ENCODE measurements around the gene PARPBP. TPM values are rescaled to one million over a fixed set of nuclear protein-coding genes. Genes with fewer than 3 reads are reported as not detected.

Gene PARPBP
- polyA plus RNA-seq, 3 donors from 2014 or later = 2.3 to 10.1 (median 2.5) TPM

GRCh38 chr12:102171951-102172350, 52.0 kb downstream of the PARPBP start:
- DNase-seq = no peak
- Mint-ChIP-seq H3K36me3 (peaks cover 0 to 4% (median 0%) of the 10 kb centered on the region in 3 donors), H3K4me1 (no peaks in the 10 kb centered on the region), H3K27me3 (ENCODE audit: low read depth in 3 of 3) (no peaks in the 10 kb centered on the region), H3K9me3 (peaks cover 0 to 2% (median 0%) of the 10 kb centered on the region in 6 donors), H3K4me3 (no peak overlapping the region), H3K27ac (no peak overlapping the region)

- Mint-ChIP-seq H3K27ac (no peak overlapping the region), H3K4me1 (no peaks in the 10 kb centered on the region), H3K4me3 (no peak overlapping the region), H3K27me3 (ENCODE audit: low read depth in 3 of 3) (no peaks in the 10 kb centered on the region), H3K9me3 (peaks cover 0 to 2% (median 0%) of the 10 kb centered on the region in 6 donors), H3K36me3 (peaks cover 0 to 4% (median 0%) of the 10 kb centered on the region in 3 donors)
- DNase-seq = no peak
Measured at GRCh38 chr12:102172436-102172835, 52.5 kb downstream of the PARPBP start.

GRCh38 chr12:102174117-102174516, 54.1 kb downstream of the PARPBP start:
- no peaks in the 10 kb centered on the region for H3K4me1 Mint-ChIP-seq
- DNase-seq = no peak
- H3K9me3 Mint-ChIP-seq = peaks cover 0 to 2% (median 0%) of the 10 kb centered on the region in 6 donors
- peaks cover 0 to 4% (median 0%) of the 10 kb centered on the region in 3 donors for H3K36me3 Mint-ChIP-seq
- H3K27ac Mint-ChIP-seq = no peak overlapping the region
- H3K4me3 Mint-ChIP-seq = no peak overlapping the region
- H3K27me3 Mint-ChIP-seq (ENCODE audit: low read depth in 3 of 3) = no peaks in the 10 kb centered on the region

GRCh38 chr12:102174761-102175160, 54.8 kb downstream of the PARPBP start:
- Mint-ChIP-seq H3K9me3 (no peaks in the 10 kb centered on the region), H3K4me1 (no peaks in the 10 kb centered on the region), H3K27ac (no peak overlapping the region), H3K27me3 (ENCODE audit: low read depth in 3 of 3) (no peaks in the 10 kb centered on the region), H3K36me3 (peaks cover 0 to 4% (median 1%) of the 10 kb centered on the region in 3 donors), H3K4me3 (no peak overlapping the region)
- no peak for DNase-seq

GRCh38 chr12:102182635-102183034, 62.7 kb downstream of the PARPBP start:
- Mint-ChIP-seq H3K9me3 (no peaks in the 10 kb centered on the region), H3K27ac (no peak overlapping the region), H3K4me1 (no peaks in the 10 kb centered on the region), H3K4me3 (no peak overlapping the region), H3K36me3 (peaks cover 0 to 31% (median 5%) of the 10 kb centered on the region in 3 donors), H3K27me3 (ENCODE audit: low read depth in 3 of 3) (no peaks in the 10 kb centered on the region)
- DNase-seq = no peak

- Mint-ChIP-seq H3K27me3 (ENCODE audit: low read depth in 3 of 3) (no peaks in the 10 kb centered on the region), H3K4me1 (no peaks in the 10 kb centered on the region), H3K4me3 (no peak overlapping the region), H3K36me3 (peaks cover 0 to 19% (median 0%) of the 10 kb centered on the region in 3 donors), H3K27ac (no peak overlapping the region), H3K9me3 (no peaks in the 10 kb centered on the region)
- DNase-seq = no peak
Measured at GRCh38 chr12:102195826-102196225, 75.8 kb downstream of the PARPBP start.

GRCh38 chr12:102197789-102198188, 77.8 kb downstream of the PARPBP start, which contains the start of gene PMCH:
PMCH (minus strand) TSS chr12:102197833; CDS start chr12:102197770, 63 bp downstream.
- Mint-ChIP-seq H3K36me3 (peaks cover 0 to 25% (median 0%) of the 10 kb centered on the region in 3 donors), H3K9me3 (no peaks in the 10 kb centered on the region), H3K4me1 (no peaks in the 10 kb centered on the region), H3K27me3 (ENCODE audit: low read depth in 3 of 3) (no peaks in the 10 kb centered on the region), H3K4me3 (no peak within 1 kb of the TSS), H3K27ac (no peak within 1 kb of the TSS)
- no peak for DNase-seq

GRCh38 chr12:102201436-102202061, 81.6 kb downstream of the PARPBP start:
- Mint-ChIP-seq H3K9me3 (no peaks in the 10 kb centered on the region), H3K27me3 (ENCODE audit: low read depth in 3 of 3) (no peaks in the 10 kb centered on the region), H3K36me3 (peaks cover 11 to 38% (median 19%) of the 10 kb centered on the region in 3 donors), H3K27ac (no peak overlapping the region), H3K4me1 (no peaks in the 10 kb centered on the region), H3K4me3 (no peak overlapping the region)
- no peak for DNase-seq

- no peak overlapping the region for H3K27ac Mint-ChIP-seq
- H3K4me1 Mint-ChIP-seq = no peaks in the 10 kb centered on the region
- peaks cover 16 to 40% (median 23%) of the 10 kb centered on the region in 3 donors for H3K36me3 Mint-ChIP-seq
- H3K9me3 Mint-ChIP-seq = peaks cover 0 to 5% (median under 1%) of the 10 kb centered on the region in 6 donors
- H3K4me3 Mint-ChIP-seq = no peak overlapping the region
- no peak for DNase-seq
- H3K27me3 Mint-ChIP-seq (ENCODE audit: low read depth in 3 of 3) = no peaks in the 10 kb centered on the region
Measured at GRCh38 chr12:102202556-102202955, 82.6 kb downstream of the PARPBP start.

GRCh38 chr12:102204025-102204424, 84.0 kb downstream of the PARPBP start:
- H3K9me3 Mint-ChIP-seq = peaks cover 2 to 16% (median 7%) of the 10 kb centered on the region in 6 donors
- no peaks in the 10 kb centered on the region for H3K27me3 Mint-ChIP-seq (ENCODE audit: low read depth in 3 of 3)
- DNase-seq = no peak
- no peak overlapping the region for H3K27ac Mint-ChIP-seq
- peaks cover 26 to 47% (median 34%) of the 10 kb centered on the region in 3 donors for H3K36me3 Mint-ChIP-seq
- H3K4me1 Mint-ChIP-seq = no peaks in the 10 kb centered on the region
- H3K4me3 Mint-ChIP-seq = no peak overlapping the region

GRCh38 chr12:102215992-102216691, 96.2 kb downstream of the PARPBP start:
- H3K27ac Mint-ChIP-seq = no peak overlapping the region
- no peak for DNase-seq
- no peaks in the 10 kb centered on the region for H3K4me1 Mint-ChIP-seq
- H3K36me3 Mint-ChIP-seq = no peaks in the 10 kb centered on the region
- no peak overlapping the region for H3K4me3 Mint-ChIP-seq
- peaks cover 0 to 2% (median 0%) of the 10 kb centered on the region in 3 donors for H3K27me3 Mint-ChIP-seq (ENCODE audit: low read depth in 3 of 3)
- peaks cover 0 to 10% (median under 1%) of the 10 kb centered on the region in 6 donors for H3K9me3 Mint-ChIP-seq

- Mint-ChIP-seq H3K9me3 (no peaks in the 10 kb centered on the region), H3K4me1 (no peaks in the 10 kb centered on the region), H3K27me3 (ENCODE audit: low read depth in 3 of 3) (peaks cover 0 to 2% (median 0%) of the 10 kb centered on the region in 3 donors), H3K27ac (no peak overlapping the region), H3K4me3 (no peak overlapping the region), H3K36me3 (no peaks in the 10 kb centered on the region)
- DNase-seq = no peak
Measured at GRCh38 chr12:102220736-102221135, 100.8 kb downstream of the PARPBP start.

GRCh38 chr12:102227954-102228353, 108.0 kb downstream of the PARPBP start:
- Mint-ChIP-seq H3K4me1 (no peaks in the 10 kb centered on the region), H3K27me3 (ENCODE audit: low read depth in 3 of 3) (peaks cover 0 to 6% (median 0%) of the 10 kb centered on the region in 3 donors), H3K27ac (no peak overlapping the region), H3K9me3 (peaks cover 0 to 4% (median 0%) of the 10 kb centered on the region in 6 donors), H3K36me3 (no peaks in the 10 kb centered on the region), H3K4me3 (no peak overlapping the region)
- DNase-seq = no peak

- no peak for DNase-seq
- no peaks in the 10 kb centered on the region for H3K4me1 Mint-ChIP-seq
- peaks cover 0 to 7% (median 0%) of the 10 kb centered on the region in 6 donors for H3K9me3 Mint-ChIP-seq
- no peak overlapping the region for H3K4me3 Mint-ChIP-seq
- H3K27ac Mint-ChIP-seq = no peak overlapping the region
- no peaks in the 10 kb centered on the region for H3K36me3 Mint-ChIP-seq
- H3K27me3 Mint-ChIP-seq (ENCODE audit: low read depth in 3 of 3) = peaks cover 0 to 13% (median 2%) of the 10 kb centered on the region in 3 donors
Measured at GRCh38 chr12:102232036-102232435, 112.1 kb downstream of the PARPBP start.

Data from immature natural killer cell (primary cell).